Right lobe of liver (tissue), 4 donors: Measurements from ENCODE around the gene GRB10.

Source experiments
- POLR2A ChIP-seq: fragments of 450-650 bp; IDR thresholded peaks from one replicate; pipeline ENCODE4 v1.6.1; 2017; ENCODE audit warnings: antibody characterized with exemption, mild to moderate bottlenecking
- TF ChIP-seq, protein P1 (sequence below), 4 donors: fragments of 200-600 bp in 3 of 4; fragments of 450-650 bp in 1 of 4; IDR thresholded peaks; one replicate each; pipeline versions ENCODE4 v1.5.1 to v1.8.0; 2016 to 2022; ENCODE audit warnings: antibody characterized with exemption in 4 of 4, mild to moderate bottlenecking in 2 of 4
- donor health status: DM: no; HTN: no; CAD: no.
- donor health status: DM: no; HTN: no; CAD: no.
- donor health status: DM: no; HTN: yes; CAD: no.

DNA sequence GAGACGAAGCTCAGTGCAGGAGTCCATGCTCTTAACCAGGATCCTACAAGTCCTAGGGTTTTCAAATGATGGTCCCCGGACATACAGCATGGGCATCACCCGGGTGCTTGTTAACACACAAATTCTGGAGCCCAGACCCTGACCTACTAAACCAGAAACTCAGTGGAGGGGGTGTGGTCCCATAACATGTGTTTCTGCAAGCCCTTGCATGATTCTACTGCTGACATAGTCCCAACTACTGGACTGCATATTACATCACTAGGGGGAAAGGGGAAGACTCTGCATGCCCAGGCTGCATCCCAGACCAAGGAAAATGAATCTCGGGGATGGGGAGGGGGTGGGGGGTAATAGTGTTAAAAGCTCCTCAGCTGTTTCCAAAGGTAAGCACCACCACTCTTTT is 40.3 kb downstream of the GRB10 start:
- TF ChIP-seq, protein P1, sequence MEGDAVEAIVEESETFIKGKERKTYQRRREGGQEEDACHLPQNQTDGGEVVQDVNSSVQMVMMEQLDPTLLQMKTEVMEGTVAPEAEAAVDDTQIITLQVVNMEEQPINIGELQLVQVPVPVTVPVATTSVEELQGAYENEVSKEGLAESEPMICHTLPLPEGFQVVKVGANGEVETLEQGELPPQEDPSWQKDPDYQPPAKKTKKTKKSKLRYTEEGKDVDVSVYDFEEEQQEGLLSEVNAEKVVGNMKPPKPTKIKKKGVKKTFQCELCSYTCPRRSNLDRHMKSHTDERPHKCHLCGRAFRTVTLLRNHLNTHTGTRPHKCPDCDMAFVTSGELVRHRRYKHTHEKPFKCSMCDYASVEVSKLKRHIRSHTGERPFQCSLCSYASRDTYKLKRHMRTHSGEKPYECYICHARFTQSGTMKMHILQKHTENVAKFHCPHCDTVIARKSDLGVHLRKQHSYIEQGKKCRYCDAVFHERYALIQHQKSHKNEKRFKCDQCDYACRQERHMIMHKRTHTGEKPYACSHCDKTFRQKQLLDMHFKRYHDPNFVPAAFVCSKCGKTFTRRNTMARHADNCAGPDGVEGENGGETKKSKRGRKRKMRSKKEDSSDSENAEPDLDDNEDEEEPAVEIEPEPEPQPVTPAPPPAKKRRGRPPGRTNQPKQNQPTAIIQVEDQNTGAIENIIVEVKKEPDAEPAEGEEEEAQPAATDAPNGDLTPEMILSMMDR (IDR thresholded peaks at IDR 0.05): no peak
- no peak for TF ChIP-seq POLR2A
